ENCODE results near the gene CIAO2B.

Gene CIAO2B

DNA sequence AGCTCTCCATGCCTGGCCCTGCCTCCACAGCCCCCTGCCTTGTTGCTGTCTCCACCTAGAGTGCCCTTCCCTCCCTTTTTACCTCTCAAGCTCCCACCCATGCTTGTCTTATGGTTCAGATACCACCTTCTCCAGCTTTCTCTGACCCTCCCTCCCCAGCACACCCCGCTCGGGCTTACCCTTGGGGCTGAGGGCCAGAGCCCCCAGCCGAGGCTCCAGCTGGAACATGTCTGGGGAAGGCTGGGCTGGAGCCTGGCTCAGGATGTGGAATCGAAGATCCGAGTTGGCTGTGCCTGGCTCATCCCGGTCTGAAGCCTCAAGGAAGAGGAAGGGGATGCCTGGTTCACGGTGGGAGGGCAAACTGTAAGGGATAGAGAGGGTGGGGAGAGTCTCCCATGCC, 19.2 kb downstream of the CIAO2B start:
- TF ChIP-seq, protein P1, sequence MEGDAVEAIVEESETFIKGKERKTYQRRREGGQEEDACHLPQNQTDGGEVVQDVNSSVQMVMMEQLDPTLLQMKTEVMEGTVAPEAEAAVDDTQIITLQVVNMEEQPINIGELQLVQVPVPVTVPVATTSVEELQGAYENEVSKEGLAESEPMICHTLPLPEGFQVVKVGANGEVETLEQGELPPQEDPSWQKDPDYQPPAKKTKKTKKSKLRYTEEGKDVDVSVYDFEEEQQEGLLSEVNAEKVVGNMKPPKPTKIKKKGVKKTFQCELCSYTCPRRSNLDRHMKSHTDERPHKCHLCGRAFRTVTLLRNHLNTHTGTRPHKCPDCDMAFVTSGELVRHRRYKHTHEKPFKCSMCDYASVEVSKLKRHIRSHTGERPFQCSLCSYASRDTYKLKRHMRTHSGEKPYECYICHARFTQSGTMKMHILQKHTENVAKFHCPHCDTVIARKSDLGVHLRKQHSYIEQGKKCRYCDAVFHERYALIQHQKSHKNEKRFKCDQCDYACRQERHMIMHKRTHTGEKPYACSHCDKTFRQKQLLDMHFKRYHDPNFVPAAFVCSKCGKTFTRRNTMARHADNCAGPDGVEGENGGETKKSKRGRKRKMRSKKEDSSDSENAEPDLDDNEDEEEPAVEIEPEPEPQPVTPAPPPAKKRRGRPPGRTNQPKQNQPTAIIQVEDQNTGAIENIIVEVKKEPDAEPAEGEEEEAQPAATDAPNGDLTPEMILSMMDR (IDR thresholded peaks at IDR 0.05) = no peak
- Histone ChIP-seq H3K4me3 (ENCODE audit: low read depth in 1 of 2, low read length in 1 of 2) (no peak overlapping the region), H3K27me3 (peaks cover 9% of the 10 kb centered on the region), H3K9me3 (no peaks in the 10 kb centered on the region), H3K27ac (no peak overlapping the region), H3K36me3 (no peaks in the 10 kb centered on the region), H3K4me1 (ENCODE audit: control insufficient read depth in 1 of 2, insufficient read depth in 1 of 2, low read depth in 1 of 2, low read length in 1 of 2) (no peaks in the 10 kb centered on the region)

DNA sequence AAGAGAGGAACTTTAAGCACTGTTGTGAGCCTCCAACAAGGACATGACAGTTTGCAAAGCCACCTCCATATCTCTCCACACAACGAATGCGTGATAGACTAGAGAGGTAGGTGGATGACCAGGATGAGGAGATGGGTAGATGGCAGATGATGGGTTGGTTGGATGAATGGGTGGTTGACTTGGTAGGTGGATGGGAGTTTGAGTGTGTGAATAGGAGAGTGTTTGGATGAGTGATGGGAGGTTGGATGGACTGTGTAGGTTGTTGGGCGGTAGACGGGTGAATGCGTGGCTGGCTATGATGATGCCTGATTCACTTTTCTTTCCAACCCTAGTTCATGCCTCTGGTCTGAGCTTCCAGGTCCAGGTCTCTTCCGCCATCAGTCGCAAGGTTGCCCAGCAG, 19.7 kb downstream of the CIAO2B start:
- H3K4me1 ChIP-seq (ENCODE audit: control insufficient read depth in 1 of 2, insufficient read depth in 1 of 2, low read depth in 1 of 2, low read length in 1 of 2) = no peaks in the 10 kb centered on the region
- H3K27me3 ChIP-seq = peaks cover 4% of the 10 kb centered on the region
- no peak overlapping the region for H3K4me3 ChIP-seq (ENCODE audit: low read depth in 1 of 2, low read length in 1 of 2)
- TF ChIP-seq, protein P1 (IDR thresholded peaks at IDR 0.05) = no peak
- no peaks in the 10 kb centered on the region for H3K9me3 ChIP-seq
- no peaks in the 10 kb centered on the region for H3K36me3 ChIP-seq
- H3K27ac ChIP-seq = no peak overlapping the region

DNA sequence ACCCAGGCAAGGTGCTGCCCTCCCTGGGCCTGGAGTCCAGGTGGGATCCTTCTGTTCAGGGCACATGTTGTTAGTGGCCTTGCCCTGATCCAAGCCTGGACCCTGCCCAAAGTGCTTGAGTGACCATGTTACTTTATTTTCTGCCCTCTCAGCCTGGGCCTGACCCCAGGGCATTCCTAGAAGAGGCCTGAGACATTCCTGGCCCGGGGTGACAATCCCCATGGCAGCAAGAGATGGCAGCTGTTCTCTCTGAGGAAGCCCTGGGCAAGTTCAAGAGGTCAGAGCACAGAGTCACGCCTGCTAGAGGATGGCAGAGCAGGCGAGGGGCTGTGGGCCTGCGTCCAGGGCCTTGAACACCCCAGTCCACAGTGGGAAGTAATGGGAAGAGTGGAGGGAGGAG, 20.5 kb downstream of the CIAO2B start:
- H3K27ac ChIP-seq = no peak overlapping the region
- no peak overlapping the region for H3K4me3 ChIP-seq (ENCODE audit: low read depth in 1 of 2, low read length in 1 of 2)
- H3K9me3 ChIP-seq = no peaks in the 10 kb centered on the region
- TF ChIP-seq, protein P1 (IDR thresholded peaks at IDR 0.05) = no peak
- no peaks in the 10 kb centered on the region for H3K36me3 ChIP-seq
- no peaks in the 10 kb centered on the region for H3K4me1 ChIP-seq (ENCODE audit: control insufficient read depth in 1 of 2, insufficient read depth in 1 of 2, low read depth in 1 of 2, low read length in 1 of 2)
- no peaks in the 10 kb centered on the region for H3K27me3 ChIP-seq

DNA sequence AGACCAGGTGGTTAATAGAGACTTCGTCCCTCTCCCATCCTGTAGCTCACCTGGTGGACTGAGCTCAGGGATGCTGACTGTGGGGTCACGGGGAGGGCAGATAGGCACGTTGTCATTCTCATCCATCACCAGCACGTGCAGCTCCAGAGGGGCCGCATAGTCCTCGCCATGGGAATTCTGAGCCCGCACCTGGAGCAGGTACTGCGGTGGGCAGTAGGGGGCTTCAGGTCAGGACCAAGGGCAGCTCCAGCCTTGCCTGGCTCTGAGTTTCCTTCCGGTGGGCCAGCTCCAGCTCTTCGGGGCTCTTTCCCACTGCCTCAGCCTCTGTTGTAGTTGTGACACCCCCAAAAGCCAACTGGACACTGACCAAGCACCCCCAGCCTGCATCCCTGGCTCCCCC, 21.1 kb downstream of the CIAO2B start:
- Histone ChIP-seq H3K9me3 (no peaks in the 10 kb centered on the region), H3K4me3 (ENCODE audit: low read depth in 1 of 2, low read length in 1 of 2) (no peak overlapping the region), H3K27me3 (peaks cover 6% of the 10 kb centered on the region), H3K36me3 (no peaks in the 10 kb centered on the region), H3K4me1 (ENCODE audit: control insufficient read depth in 1 of 2, insufficient read depth in 1 of 2, low read depth in 1 of 2, low read length in 1 of 2) (no peaks in the 10 kb centered on the region), H3K27ac (no peak overlapping the region)
- TF ChIP-seq, protein P1 (IDR thresholded peaks at IDR 0.05) = no peak

DNA sequence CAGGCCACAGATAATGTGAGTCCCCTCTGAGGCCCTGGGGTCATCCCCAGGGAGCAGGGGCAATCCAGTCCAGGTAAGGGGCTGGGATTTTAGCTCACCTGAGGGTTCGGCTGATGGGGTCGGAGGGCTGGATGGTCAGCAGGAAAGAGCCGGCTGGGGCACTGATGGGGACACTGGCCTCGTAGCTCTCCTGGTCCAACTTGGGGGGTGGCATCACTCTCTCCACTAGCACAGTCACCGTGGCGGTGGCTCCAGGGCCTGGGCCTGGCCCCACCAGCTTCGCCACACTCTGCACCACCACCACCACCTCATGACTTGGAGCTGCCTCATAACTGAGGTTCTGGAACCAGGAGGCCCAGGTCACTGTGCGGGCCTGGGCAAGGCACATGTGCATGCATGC, 22.4 kb downstream of the CIAO2B start:
- TF ChIP-seq, protein P1 (IDR thresholded peaks at IDR 0.05) = no peak
- peaks cover 7% of the 10 kb centered on the region for H3K27me3 ChIP-seq
- no peak overlapping the region for H3K4me3 ChIP-seq (ENCODE audit: low read depth in 1 of 2, low read length in 1 of 2)
- no peaks in the 10 kb centered on the region for H3K9me3 ChIP-seq
- H3K36me3 ChIP-seq = no peaks in the 10 kb centered on the region
- no peak overlapping the region for H3K27ac ChIP-seq
- no peaks in the 10 kb centered on the region for H3K4me1 ChIP-seq (ENCODE audit: control insufficient read depth in 1 of 2, insufficient read depth in 1 of 2, low read depth in 1 of 2, low read length in 1 of 2)

DNA sequence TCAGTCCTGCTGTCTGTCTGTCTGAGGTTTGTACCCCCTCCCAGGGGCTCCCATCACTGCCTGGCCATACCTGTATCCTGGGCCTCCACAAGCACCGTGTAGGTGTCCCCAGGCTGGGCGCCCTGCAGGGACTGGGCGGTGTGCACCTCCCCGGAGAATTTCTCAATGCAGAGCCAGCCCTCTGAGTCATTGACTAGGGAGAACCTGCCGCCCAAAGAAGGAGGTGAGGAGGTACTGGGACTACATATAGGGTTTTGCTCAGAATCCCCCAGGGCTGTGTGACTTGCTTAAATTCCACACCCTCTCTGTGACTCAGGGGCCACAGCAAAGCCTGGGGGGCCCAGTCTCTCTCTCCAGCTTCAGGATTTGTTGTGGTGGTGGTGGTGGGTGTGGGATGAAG, 23.1 kb downstream of the CIAO2B start:
- no peak overlapping the region for H3K27ac ChIP-seq
- H3K4me3 ChIP-seq (ENCODE audit: low read depth in 1 of 2, low read length in 1 of 2) = no peak overlapping the region
- H3K27me3 ChIP-seq = peaks cover 7% of the 10 kb centered on the region
- TF ChIP-seq, protein P1 (IDR thresholded peaks at IDR 0.05) = no peak
- no peaks in the 10 kb centered on the region for H3K9me3 ChIP-seq
- H3K36me3 ChIP-seq = no peaks in the 10 kb centered on the region
- no peaks in the 10 kb centered on the region for H3K4me1 ChIP-seq (ENCODE audit: control insufficient read depth in 1 of 2, insufficient read depth in 1 of 2, low read depth in 1 of 2, low read length in 1 of 2)
